Loucy (cell line): ENCODE data around the gene TTLL12.

ENCODE experiments used
- H2AFZ ChIP-seq: fragments of 200-600 bp; sonication (generic); 2 replicates; pipeline ENCODE4 v1.6.0; 2016; ENCODE audit warnings: antibody characterized with exemption, mild to moderate bottlenecking, low read length, moderate library complexity
- H3F3A ChIP-seq: fragments of 200-600 bp; 2 replicates; pipeline ENCODE4 v1.6.0; 2016; ENCODE audit warnings: antibody characterized with exemption, low read depth, mild to moderate bottlenecking
- H3K27me3 ChIP-seq: fragments of 200-600 bp; sonication (generic); 2 replicates; pipeline ENCODE4 v1.6.1; 2014; ENCODE audit warnings: low read length, mild to moderate bottlenecking; ENCODE audit not compliant: insufficient read depth, poor library complexity, severe bottlenecking
- H3K36me3 ChIP-seq: fragments of 200-600 bp; sonication (generic); 2 replicates; pipeline ENCODE4 v1.6.1; 2016; ENCODE audit warnings: low read length; ENCODE audit not compliant: insufficient read depth
- H3K4me1 ChIP-seq: fragments of 200-600 bp; sonication (generic); 2 replicates; pipeline ENCODE4 v1.5.1; 2014; ENCODE audit warnings: low read length, mild to moderate bottlenecking; ENCODE audit not compliant: insufficient read depth, poor library complexity, severe bottlenecking
- H3K4me2 ChIP-seq: fragments of 200-600 bp; sonication (generic); 2 replicates; pipeline ENCODE4 v1.6.0; 2014; ENCODE audit warnings: antibody characterized with exemption, low read length, low read depth, mild to moderate bottlenecking; ENCODE audit not compliant: poor library complexity, severe bottlenecking
- H3K4me3 ChIP-seq: fragments of 200-600 bp; sonication (generic); 2 replicates; pipeline ENCODE4 v1.5.1; 2014; ENCODE audit warnings: low read length, mild to moderate bottlenecking, mixed read lengths; ENCODE audit not compliant: poor library complexity, severe bottlenecking
- H3K79me2 ChIP-seq: fragments of 200-600 bp; sonication (generic); 2 replicates; pipeline ENCODE4 v1.6.1; 2014; ENCODE audit warnings: low read length; ENCODE audit not compliant: insufficient read depth
- H3K9ac ChIP-seq: fragments of 200-600 bp; sonication (generic); 2 replicates; pipeline ENCODE4 v1.6.0; 2014; ENCODE audit warnings: mild to moderate bottlenecking, low read depth, low read length, moderate library complexity; ENCODE audit not compliant: poor library complexity, severe bottlenecking
- H3K9me2 ChIP-seq: fragments of 200-600 bp; sonication (generic); replicated peaks from 2 replicates; pipeline ENCODE4 v1.6.1; 2016; ENCODE audit warnings: low read depth, low read length, mixed read lengths
- H3K9me3 ChIP-seq: fragments of 200-600 bp; sonication (generic); 2 replicates; pipeline ENCODE4 v1.6.1; 2014; ENCODE audit warnings: mild to moderate bottlenecking, antibody characterized with exemption, low read length, low read depth; ENCODE audit not compliant: insufficient read depth
- H4K20me1 ChIP-seq: fragments of 200-600 bp; sonication (generic); 2 replicates; pipeline ENCODE4 v1.6.0; 2014; ENCODE audit warnings: antibody characterized with exemption, low read length, mild to moderate bottlenecking; ENCODE audit not compliant: insufficient read depth, poor library complexity, severe bottlenecking
- EZH2phosphoT487 ChIP-seq: fragments of 200-600 bp; IDR thresholded peaks from 2 replicates; pipeline ENCODE4 v1.6.1; 2018; ENCODE audit warnings: antibody characterized with exemption, mild to moderate bottlenecking, moderate library complexity, borderline replicate concordance
- TF ChIP-seq, protein P1 (sequence below): fragments of 200-600 bp; sonication (generic); conservative IDR thresholded peaks from 2 replicates; pipeline ENCODE4 v1.5.1; 2014; ENCODE audit warnings: mild to moderate bottlenecking, antibody characterized with exemption, low read length

The TTLL12 gene

DNA sequence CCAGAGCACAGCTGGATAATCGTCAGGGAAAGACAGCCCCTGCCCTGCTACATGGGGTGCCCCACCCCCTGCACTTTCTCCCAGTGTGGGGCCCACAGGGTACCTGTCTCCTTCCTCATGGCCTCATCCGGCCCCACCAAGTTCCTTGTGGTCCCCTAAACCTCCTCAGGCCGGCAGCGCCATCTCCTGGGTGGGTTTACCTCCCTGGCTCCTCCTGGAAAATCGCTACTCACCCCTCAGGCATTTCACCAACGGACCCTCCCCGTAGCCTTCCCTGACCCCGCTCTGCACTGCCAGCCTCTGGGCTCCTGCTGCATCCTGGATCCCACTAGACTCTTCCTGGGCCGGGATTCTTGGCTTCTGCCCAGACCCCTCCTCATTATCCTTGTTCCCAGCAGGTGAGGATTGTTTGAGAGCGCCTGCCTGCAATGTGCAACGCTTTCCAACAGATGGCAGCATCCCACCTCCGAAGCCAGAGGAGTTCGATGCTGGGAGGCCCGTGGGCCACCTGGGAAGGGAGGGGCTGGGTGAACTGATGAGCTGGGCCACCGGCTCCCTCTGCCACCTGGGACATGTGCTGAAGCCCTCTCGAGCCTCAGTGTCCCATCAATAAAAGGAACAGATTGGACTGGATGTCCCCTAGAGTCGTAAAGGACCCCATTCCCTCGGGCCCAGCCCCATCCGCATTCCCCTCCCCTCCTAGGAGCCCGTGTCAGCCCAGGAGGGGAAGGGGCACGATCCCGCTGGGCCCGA lies 44.2 kb upstream of the TTLL12 start:
- TF ChIP-seq, protein P1, sequence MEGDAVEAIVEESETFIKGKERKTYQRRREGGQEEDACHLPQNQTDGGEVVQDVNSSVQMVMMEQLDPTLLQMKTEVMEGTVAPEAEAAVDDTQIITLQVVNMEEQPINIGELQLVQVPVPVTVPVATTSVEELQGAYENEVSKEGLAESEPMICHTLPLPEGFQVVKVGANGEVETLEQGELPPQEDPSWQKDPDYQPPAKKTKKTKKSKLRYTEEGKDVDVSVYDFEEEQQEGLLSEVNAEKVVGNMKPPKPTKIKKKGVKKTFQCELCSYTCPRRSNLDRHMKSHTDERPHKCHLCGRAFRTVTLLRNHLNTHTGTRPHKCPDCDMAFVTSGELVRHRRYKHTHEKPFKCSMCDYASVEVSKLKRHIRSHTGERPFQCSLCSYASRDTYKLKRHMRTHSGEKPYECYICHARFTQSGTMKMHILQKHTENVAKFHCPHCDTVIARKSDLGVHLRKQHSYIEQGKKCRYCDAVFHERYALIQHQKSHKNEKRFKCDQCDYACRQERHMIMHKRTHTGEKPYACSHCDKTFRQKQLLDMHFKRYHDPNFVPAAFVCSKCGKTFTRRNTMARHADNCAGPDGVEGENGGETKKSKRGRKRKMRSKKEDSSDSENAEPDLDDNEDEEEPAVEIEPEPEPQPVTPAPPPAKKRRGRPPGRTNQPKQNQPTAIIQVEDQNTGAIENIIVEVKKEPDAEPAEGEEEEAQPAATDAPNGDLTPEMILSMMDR = peak; percentile 100
- TF ChIP-seq EZH2phosphoT487 = no peak
- no peak overlapping the region for H3K4me3 ChIP-seq
- no peaks in the 10 kb centered on the region for H3K27me3 ChIP-seq
- H2AFZ ChIP-seq = peak overlapping the region; percentile 28
- H3K36me3 ChIP-seq = no peaks in the 10 kb centered on the region
- no peaks in the 10 kb centered on the region for H3F3A ChIP-seq
- H3K4me1 ChIP-seq = peaks cover 6% of the 10 kb centered on the region
- no peaks in the 10 kb centered on the region for H3K79me2 ChIP-seq
- H4K20me1 ChIP-seq = no peaks in the 10 kb centered on the region
- H3K4me2 ChIP-seq = no peak overlapping the region
- no peaks in the 10 kb centered on the region for H3K9me2 ChIP-seq
- peak overlapping the region; percentile 10 for H3K9ac ChIP-seq
- no peaks in the 10 kb centered on the region for H3K9me3 ChIP-seq

DNA sequence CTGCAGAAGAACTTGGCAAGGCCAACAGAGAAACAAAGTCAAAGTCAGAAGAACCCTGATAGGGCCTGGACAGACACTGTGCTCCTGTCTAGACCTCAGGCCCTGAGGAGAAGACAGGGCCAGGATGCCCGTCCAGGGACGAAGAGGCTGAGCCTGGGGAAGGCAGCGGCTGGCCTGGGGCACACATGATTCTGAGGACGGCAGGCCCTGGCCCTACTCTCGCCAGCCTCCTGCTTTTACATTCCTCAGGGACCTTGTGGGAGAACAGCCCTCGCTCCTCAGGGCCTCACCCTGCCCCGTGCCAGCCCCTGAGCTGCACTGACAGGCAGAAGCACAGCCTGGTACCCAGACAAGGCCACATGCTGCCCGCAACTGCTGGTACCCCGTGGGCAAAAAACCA lies 43.6 kb upstream of the TTLL12 start:
- TF ChIP-seq, protein P1 = no peak
- TF ChIP-seq EZH2phosphoT487 = no peak
- Histone ChIP-seq H3K9me3 (no peaks in the 10 kb centered on the region), H3K4me2 (no peak overlapping the region), H3K4me3 (no peak overlapping the region), H3K9ac (peak overlapping the region; percentile 10), H3K9me2 (no peaks in the 10 kb centered on the region), H3K36me3 (no peaks in the 10 kb centered on the region), H3F3A (no peaks in the 10 kb centered on the region), H3K27me3 (no peaks in the 10 kb centered on the region), H4K20me1 (no peaks in the 10 kb centered on the region), H3K4me1 (peaks cover 6% of the 10 kb centered on the region), H3K79me2 (no peaks in the 10 kb centered on the region), H2AFZ (peak overlapping the region; percentile 28)

DNA sequence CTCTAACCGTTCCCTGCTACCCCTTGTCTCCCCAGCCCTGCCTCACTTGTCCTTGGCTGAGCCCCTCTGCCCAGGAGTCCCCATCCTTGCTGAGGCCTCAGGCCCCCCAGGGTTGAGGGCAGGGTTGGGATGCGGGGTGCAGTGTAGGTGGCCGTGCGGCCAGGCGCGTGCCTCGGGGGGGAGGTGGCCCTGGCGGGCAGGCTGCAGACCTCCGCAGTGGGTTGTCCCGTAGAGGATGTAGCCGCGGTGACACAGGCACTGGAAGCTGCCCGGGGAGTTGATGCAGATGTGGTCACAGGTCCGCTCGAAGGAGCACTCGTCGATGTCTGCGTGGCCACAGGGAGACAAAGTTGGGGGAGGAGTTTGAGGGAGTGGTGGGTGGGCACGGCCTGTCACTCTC lies 41.9 kb upstream of the TTLL12 start:
- H2AFZ ChIP-seq = no peak overlapping the region
- H3K79me2 ChIP-seq = no peaks in the 10 kb centered on the region
- H3K4me3 ChIP-seq = no peak overlapping the region

More for the DNA sequence above, 41.9 kb upstream of the TTLL12 start:
- H3K27me3 ChIP-seq = no peaks in the 10 kb centered on the region
- no peak overlapping the region for H3K9ac ChIP-seq
- H3K36me3 ChIP-seq = no peaks in the 10 kb centered on the region
- H3K9me2 ChIP-seq = no peaks in the 10 kb centered on the region
- no peak overlapping the region for H3K4me2 ChIP-seq
- H3K9me3 ChIP-seq = no peaks in the 10 kb centered on the region
- H4K20me1 ChIP-seq = no peaks in the 10 kb centered on the region
- no peaks in the 10 kb centered on the region for H3F3A ChIP-seq
- TF ChIP-seq, protein P1 = no peak
- TF ChIP-seq EZH2phosphoT487 = no peak
- peaks cover 6% of the 10 kb centered on the region for H3K4me1 ChIP-seq
